CD8-positive, alpha-beta memory T cell (primary cell): ENCODE measurements around the gene KCNJ12. TPM values are rescaled to one million over a fixed set of nuclear protein-coding genes. Genes with fewer than 3 reads are reported as not detected.

Experiments used
- CTCF ChIA-PET: fragments of 350-600 bp; sonication (Branson Sonifier 250); formaldehyde crosslinking; loops from one replicate; lab custom pipeline; 2021; ENCODE audit warnings: antibody characterized with exemption; lab: Charles Lee
- POLR2A ChIA-PET: fragments of 350-600 bp; sonication (Branson Sonifier 250); formaldehyde crosslinking; loops from one replicate; lab custom pipeline; 2021; ENCODE audit warnings: antibody characterized with exemption; lab: Charles Lee
- DNase-seq, 5 donors: peaks; one replicate each; pipeline versions ENCODE4 v3.0.0 to v3.0.0-alpha.2; 2020 to 2022; ENCODE audit warnings: mixed read lengths in 1 of 5
- H3K27ac ChIP-seq: one replicate; pipeline ENCODE4 v1.7.0; 2013; ENCODE audit warnings: low read depth, mild to moderate bottlenecking, low read length, moderate library complexity
- H3K27me3 ChIP-seq: 2 replicates; pipeline ENCODE4 v1.7.0; 2013; ENCODE audit warnings: low read length, mild to moderate bottlenecking; ENCODE audit not compliant: insufficient read depth, poor library complexity, severe bottlenecking
- H3K36me3 ChIP-seq: 2 replicates; pipeline ENCODE4 v1.7.0; 2013; ENCODE audit warnings: mild to moderate bottlenecking, low read length, moderate library complexity; ENCODE audit not compliant: insufficient read depth
- H3K4me1 ChIP-seq: 2 replicates; pipeline ENCODE4 v1.7.0; 2013; ENCODE audit warnings: mild to moderate bottlenecking, low read length, moderate library complexity; ENCODE audit not compliant: insufficient read depth
- H3K4me3 ChIP-seq: 2 replicates; pipeline ENCODE4 v1.7.0; 2013; ENCODE audit warnings: mild to moderate bottlenecking, low read length
- H3K9me3 ChIP-seq: 2 replicates; pipeline ENCODE4 v1.7.0; 2013; ENCODE audit warnings: mild to moderate bottlenecking, low read length
- H3K27ac Mint-ChIP-seq, 8 donors: one replicate each; pipeline ENCODE4 v1.8.0; 2020 to 2021; ENCODE audit warnings: mixed read lengths in 8 of 8, mild to moderate bottlenecking in 6 of 8, inconsistent platforms in 3 of 8, moderate library complexity in 3 of 8
- H3K27me3 Mint-ChIP-seq, 2 donors: one replicate each; pipeline ENCODE4 v1.8.0; 2020 to 2021; ENCODE audit warnings: mixed read lengths in 2 of 2, mild to moderate bottlenecking in 1 of 2, moderate library complexity in 1 of 2
- H3K36me3 Mint-ChIP-seq, 3 donors: one replicate each; pipeline ENCODE4 v1.8.0; 2020 to 2021; ENCODE audit warnings: mixed read lengths in 3 of 3, inconsistent platforms in 1 of 3, mild to moderate bottlenecking in 1 of 3
- H3K4me1 Mint-ChIP-seq, 3 donors: one replicate each; pipeline ENCODE4 v1.8.0; 2020 to 2021; ENCODE audit warnings: mixed read lengths in 3 of 3, inconsistent platforms in 1 of 3, mild to moderate bottlenecking in 1 of 3
- H3K4me3 Mint-ChIP-seq, 7 donors: one replicate each; pipeline ENCODE4 v1.8.0; 2020 to 2021; ENCODE audit warnings: mixed read lengths in 7 of 7, mild to moderate bottlenecking in 6 of 7, moderate library complexity in 4 of 7, inconsistent platforms in 2 of 7
- H3K9me3 Mint-ChIP-seq, 5 donors: one replicate each; pipeline ENCODE4 v1.8.0; 2020 to 2022; ENCODE audit warnings: mixed read lengths in 5 of 5, mild to moderate bottlenecking in 3 of 5, moderate library complexity in 2 of 5, inconsistent platforms in 1 of 5
- polyA plus RNA-seq: library from polyadenylated mRNA; unstranded; fragments of 300-500 nt; fragmentation: Illumina TruSeq; gene quantifications from one replicate; pipeline ENCODE4 v1.2.3, GENCODE V29; 2021
- total RNA-seq, 2 experiments: library from RNA; stranded (reverse); gene quantifications; one replicate each; pipeline ENCODE4 v1.2.3, GENCODE V29; 2021

The KCNJ12 gene
- total and polyA plus RNA-seq, 3 experiments from 2014 or later, result not detected

DNA sequence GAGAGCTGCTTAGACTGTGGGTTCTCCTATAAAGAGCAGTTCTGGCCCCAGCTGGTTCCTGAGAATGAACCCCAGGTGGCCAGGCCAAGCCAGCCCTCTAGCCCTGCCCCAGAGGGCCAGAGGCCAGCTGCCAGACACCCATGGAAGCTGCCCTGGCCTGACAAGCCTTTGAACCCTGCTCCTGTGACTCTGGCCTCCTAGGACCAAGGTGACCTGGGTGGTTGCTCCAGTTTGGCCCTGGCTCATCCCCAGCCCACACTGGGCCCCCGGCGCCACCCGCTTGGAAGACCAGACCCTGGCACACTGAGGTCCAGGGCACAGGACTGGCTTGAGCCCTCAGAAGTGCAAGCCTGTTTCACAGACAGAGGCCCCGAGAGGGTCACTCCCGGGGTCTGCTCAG, 6.8 kb upstream of the KCNJ12 start:
- Mint-ChIP-seq H3K9me3 (no peaks in the 10 kb centered on the region), H3K27ac (no peak overlapping the region), H3K36me3 (peaks cover 0 to 2% (median 0%) of the 10 kb centered on the region in 3 donors), H3K4me3 (no peak overlapping the region), H3K4me1 (no peaks in the 10 kb centered on the region), H3K27me3 (peaks cover 6 to 11% of the 10 kb centered on the region in 2 donors)
- H3K27me3 ChIP-seq, result no peaks in the 10 kb centered on the region
- H3K36me3 ChIP-seq, result no peaks in the 10 kb centered on the region
- no peak overlapping the region for H3K4me3 ChIP-seq
- no peak overlapping the region for H3K27ac ChIP-seq
- H3K9me3 ChIP-seq, result no peaks in the 10 kb centered on the region
- POLR2A ChIA-PET, result no interaction called here
- DNase-seq, result no peak
- H3K4me1 ChIP-seq, result no peaks in the 10 kb centered on the region
- CTCF ChIA-PET, result no interaction called here

DNA sequence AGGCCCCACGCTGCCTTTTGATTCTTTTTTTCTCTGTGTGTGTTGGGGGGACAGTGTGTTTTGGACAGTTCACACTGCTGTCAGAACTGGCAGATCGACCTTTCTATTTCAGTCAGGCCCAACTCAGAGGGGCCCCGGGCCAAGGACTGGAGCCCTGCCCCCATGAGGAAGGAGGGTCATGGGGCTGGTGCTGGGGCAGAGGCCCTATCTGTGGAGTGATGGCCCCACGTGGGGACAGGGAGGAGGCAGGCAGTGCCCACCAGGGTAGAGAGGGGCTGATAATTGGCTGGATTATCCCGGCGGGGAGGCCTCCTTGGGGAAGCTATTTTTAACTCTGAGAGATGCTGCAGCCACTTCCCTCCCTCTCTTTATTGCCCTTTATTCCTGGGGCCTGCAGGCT, 5.7 kb upstream of the KCNJ12 start:
- POLR2A ChIA-PET, result no interaction called here
- Mint-ChIP-seq H3K27me3 (peaks cover 15 to 20% of the 10 kb centered on the region in 2 donors), H3K4me1 (peaks cover 0 to under 1% (median 0%) of the 10 kb centered on the region in 3 donors), H3K9me3 (no peaks in the 10 kb centered on the region), H3K4me3 (no peak overlapping the region), H3K27ac (no peak overlapping the region), H3K36me3 (peaks cover 0 to 2% (median 0%) of the 10 kb centered on the region in 3 donors)
- H3K27ac ChIP-seq, result no peak overlapping the region
- H3K4me3 ChIP-seq, result no peak overlapping the region
- H3K27me3 ChIP-seq, result no peaks in the 10 kb centered on the region
- CTCF ChIA-PET, result no interaction called here
- no peaks in the 10 kb centered on the region for H3K9me3 ChIP-seq
- H3K36me3 ChIP-seq, result no peaks in the 10 kb centered on the region
- DNase-seq, result no peak
- H3K4me1 ChIP-seq, result no peaks in the 10 kb centered on the region

DNA sequence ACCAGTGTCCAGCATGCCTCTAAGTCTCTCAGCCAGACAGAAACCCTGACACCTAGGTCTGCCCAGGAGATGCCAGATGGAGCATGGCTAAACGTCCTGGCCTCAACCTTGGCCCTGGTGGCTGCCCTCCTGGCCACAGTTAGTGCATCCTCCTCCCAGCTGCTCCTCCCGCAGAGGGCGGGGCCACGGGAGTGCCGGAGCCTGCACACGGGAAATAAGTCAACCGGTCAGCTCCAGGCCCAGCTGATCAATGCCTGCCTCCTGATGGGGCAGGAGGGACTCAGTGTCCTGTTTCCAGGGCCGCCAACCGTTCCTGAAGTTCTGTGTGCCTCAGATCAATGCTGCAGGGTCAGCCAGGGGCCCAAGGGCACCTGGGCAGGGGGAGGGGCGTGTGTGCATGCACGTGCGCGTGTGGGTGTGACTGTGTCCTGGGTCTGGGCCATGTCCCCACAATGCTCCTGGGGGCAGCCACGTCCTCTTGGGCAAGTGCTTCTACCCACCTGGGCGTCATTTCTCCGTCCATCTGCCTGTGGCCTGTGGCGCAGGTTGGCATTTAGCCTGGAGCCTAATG, 4.6 kb upstream of the KCNJ12 start:
- POLR2A ChIA-PET, result no interaction called here
- no peaks in the 10 kb centered on the region for H3K27me3 ChIP-seq
- no peaks in the 10 kb centered on the region for H3K9me3 ChIP-seq

DNA sequence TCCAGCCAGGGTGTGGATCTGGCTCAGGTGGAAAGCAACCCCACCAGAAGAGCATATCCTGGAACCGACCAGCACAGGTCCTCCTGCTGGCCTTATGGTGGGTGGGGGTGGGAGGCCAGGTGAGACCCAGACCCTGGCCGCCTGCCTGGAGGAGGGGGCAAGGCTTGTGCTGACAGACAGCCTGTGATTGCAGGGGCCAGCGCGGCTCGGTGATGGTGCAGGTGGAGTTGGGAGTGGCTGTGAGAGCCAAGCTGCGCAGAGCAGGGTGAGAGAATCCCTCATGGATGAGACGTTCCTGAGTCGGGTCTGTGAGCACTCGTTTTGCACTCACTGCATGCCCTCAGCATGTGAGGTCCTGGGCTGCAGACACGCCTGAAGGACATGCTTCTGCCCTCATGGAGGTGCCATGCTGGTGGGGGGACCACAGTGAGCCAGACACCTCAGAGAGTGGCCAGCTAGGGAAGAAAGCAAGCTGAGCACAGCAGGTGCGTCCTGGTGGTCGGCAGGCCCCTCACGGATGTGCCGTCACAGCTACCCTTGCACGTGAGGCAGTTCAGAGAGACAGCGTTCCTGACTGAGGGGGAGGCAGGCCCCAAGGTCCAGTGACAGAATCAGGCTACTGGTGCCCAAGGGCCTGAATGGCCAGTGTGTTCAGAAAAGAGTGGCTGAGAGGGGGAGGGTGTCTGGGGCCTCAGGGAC, 3.8 kb upstream of the KCNJ12 start:
- Histone ChIP-seq H3K27me3 (no peaks in the 10 kb centered on the region), H3K4me1 (peaks cover 5% of the 10 kb centered on the region), H3K9me3 (no peaks in the 10 kb centered on the region), H3K27ac (no peak overlapping the region), H3K36me3 (no peaks in the 10 kb centered on the region), H3K4me3 (no peak overlapping the region)
- Mint-ChIP-seq H3K4me3 (no peak overlapping the region), H3K27ac (peak overlapping the region in 1 of 8 donors; percentile 56), H3K4me1 (peaks cover 0 to 13% (median 7%) of the 10 kb centered on the region in 3 donors), H3K36me3 (peaks cover 0 to 2% (median 0%) of the 10 kb centered on the region in 3 donors), H3K9me3 (no peaks in the 10 kb centered on the region), H3K27me3 (peaks cover 22 to 25% of the 10 kb centered on the region in 2 donors)
- ChIA-PET CTCF (no interaction called here), POLR2A (no interaction called here)
- DNase-seq, result no peak

More for the DNA sequence above, 4.6 kb upstream of the KCNJ12 start:
- H3K4me1 Mint-ChIP-seq, result peaks cover 0 to 8% (median 7%) of the 10 kb centered on the region in 3 donors
- Histone ChIP-seq H3K4me1 (no peaks in the 10 kb centered on the region), H3K36me3 (no peaks in the 10 kb centered on the region), H3K4me3 (no peak overlapping the region), H3K27ac (no peak overlapping the region)
- peaks cover 0 to 2% (median 0%) of the 10 kb centered on the region in 3 donors for H3K36me3 Mint-ChIP-seq
- H3K9me3 Mint-ChIP-seq, result no peaks in the 10 kb centered on the region
- no peak for DNase-seq
- no peak overlapping the region for H3K4me3 Mint-ChIP-seq
- CTCF ChIA-PET, result no interaction called here
- H3K27me3 Mint-ChIP-seq, result peaks cover 19 to 25% of the 10 kb centered on the region in 2 donors
- H3K27ac Mint-ChIP-seq, result no peak overlapping the region

DNA sequence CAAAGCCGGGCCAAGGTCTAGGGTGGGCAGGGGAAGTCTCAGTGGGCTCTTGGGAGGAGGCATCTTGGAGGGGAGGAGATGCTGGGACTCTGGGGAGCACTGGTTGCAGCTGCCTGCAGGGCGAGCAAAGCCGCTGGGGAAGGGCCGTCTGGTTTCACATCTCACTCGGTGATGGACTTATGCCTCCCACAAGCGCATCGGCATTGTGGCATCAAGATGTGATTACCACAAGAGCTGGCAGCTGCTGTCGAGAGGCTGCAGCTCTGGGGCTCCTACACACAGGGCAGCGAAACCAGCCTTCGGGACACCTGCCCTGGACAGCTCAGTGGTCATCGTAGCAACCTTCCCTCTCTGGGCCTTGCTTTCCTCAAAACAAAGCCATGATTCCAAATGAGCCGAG, 3.1 kb upstream of the KCNJ12 start:
- peaks cover 24 to 30% of the 10 kb centered on the region in 2 donors for H3K27me3 Mint-ChIP-seq
- no peak overlapping the region for H3K27ac Mint-ChIP-seq
- Histone ChIP-seq H3K4me3 (no peak overlapping the region), H3K27ac (no peak overlapping the region), H3K9me3 (no peaks in the 10 kb centered on the region), H3K36me3 (no peaks in the 10 kb centered on the region), H3K4me1 (peaks cover 6% of the 10 kb centered on the region), H3K27me3 (no peaks in the 10 kb centered on the region)
- CTCF ChIA-PET, result no interaction called here
- H3K9me3 Mint-ChIP-seq, result no peaks in the 10 kb centered on the region
- H3K4me3 Mint-ChIP-seq, result peak overlapping the region in 1 of 7 donors; percentile 69
- peaks cover 2 to 18% (median 7%) of the 10 kb centered on the region in 3 donors for H3K4me1 Mint-ChIP-seq
- POLR2A ChIA-PET, result no interaction called here
- DNase-seq, result no peak
- H3K36me3 Mint-ChIP-seq, result peaks cover 0 to 2% (median 0%) of the 10 kb centered on the region in 3 donors

DNA sequence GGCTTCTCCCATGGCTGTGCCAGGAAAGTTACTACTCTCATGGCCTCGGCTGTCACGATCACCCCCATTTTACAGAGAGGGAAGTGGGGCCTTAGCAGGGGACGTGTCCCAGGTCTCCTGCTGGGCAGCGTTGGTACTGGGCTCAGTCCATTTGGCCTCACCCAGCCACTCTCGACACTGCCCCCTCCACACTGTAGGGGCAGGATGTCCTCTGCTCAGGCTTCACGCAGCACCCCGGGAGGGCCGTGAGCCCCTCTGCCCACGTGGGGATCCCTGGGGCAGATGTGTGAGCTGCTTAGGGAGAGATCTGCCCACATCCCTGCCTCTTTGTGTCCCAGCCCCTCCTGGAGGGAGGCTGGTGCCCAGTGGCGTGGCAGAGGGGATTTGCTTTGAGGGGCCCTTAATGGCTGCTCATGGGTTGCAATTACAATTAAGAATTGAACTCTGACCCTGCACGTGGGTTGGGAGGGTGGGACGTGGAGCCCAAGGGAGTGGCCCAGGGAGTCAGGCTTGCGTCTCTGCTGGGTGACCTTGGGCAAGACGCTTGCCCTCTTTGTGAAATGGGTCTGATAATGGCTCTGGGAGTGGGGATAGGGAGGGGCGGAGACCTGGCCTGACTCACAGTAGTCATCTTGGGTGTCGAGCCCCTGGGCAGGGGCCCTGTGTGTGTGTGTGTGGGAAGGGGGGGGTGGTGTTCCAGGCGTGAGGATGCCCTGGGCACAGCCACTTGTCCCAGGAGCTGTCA, 2.3 kb upstream of the KCNJ12 start:
- Mint-ChIP-seq H3K4me1 (peaks cover 2 to 18% (median 7%) of the 10 kb centered on the region in 3 donors), H3K27ac (no peak overlapping the region), H3K4me3 (no peak overlapping the region), H3K27me3 (peaks cover 24 to 30% of the 10 kb centered on the region in 2 donors), H3K9me3 (no peaks in the 10 kb centered on the region), H3K36me3 (peaks cover 0 to 2% (median 0%) of the 10 kb centered on the region in 3 donors)
- no peaks in the 10 kb centered on the region for H3K27me3 ChIP-seq
- no peaks in the 10 kb centered on the region for H3K9me3 ChIP-seq
- no peak overlapping the region for H3K4me3 ChIP-seq
- CTCF ChIA-PET, result no interaction called here
- POLR2A ChIA-PET, result no interaction called here
- no peak overlapping the region for H3K27ac ChIP-seq
- DNase-seq, result no peak
- H3K36me3 ChIP-seq, result no peaks in the 10 kb centered on the region
- H3K4me1 ChIP-seq, result peaks cover 6% of the 10 kb centered on the region

DNA sequence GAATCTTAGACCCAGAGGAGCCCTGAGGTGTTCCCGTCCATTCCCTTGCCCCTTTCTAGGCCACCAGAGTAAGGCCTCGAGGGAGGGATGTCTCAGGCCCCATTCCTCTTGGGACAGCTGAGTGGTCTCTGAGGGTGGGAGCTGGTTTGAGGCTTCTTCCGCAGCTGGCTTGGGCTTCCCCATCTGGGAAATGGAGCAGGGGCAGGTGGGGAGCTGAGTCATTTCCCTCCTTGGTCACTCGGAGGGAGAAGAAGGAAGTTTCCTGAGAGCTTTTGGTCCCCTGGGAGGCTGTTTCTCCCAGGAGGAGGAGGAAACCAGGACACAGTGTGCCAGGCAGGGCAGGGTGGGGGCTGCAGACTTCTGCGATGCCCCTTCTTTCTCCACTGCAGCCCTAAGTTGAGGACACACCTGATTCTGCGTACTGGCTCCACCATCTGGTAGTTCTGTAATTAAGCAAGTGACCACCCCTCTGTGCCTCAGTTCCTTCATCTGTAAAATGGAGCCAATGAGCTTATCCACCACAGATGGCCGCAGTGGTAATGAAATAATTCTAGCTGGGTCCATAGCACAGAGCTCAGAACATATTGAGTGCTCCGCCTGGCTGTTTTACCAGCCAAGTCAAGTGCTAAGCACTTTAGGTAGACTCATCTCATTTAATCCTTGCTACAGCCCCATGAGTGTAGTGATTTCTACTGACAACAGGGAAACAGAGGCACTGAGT, 1.6 kb upstream of the KCNJ12 start:
- Mint-ChIP-seq H3K9me3 (no peaks in the 10 kb centered on the region), H3K36me3 (peaks cover 0 to 2% (median 0%) of the 10 kb centered on the region in 3 donors), H3K27me3 (peaks cover 24 to 32% of the 10 kb centered on the region in 2 donors), H3K4me1 (peaks cover 2 to 18% (median 7%) of the 10 kb centered on the region in 3 donors), H3K27ac (peak overlapping the region in 1 of 8 donors; percentile 50), H3K4me3 (no peak overlapping the region)
- ChIA-PET CTCF (no interaction called here), POLR2A (no interaction called here)
- Histone ChIP-seq H3K4me3 (no peak overlapping the region), H3K9me3 (no peaks in the 10 kb centered on the region), H3K4me1 (peaks cover 6% of the 10 kb centered on the region), H3K27ac (no peak overlapping the region), H3K36me3 (no peaks in the 10 kb centered on the region), H3K27me3 (no peaks in the 10 kb centered on the region)
- no peak for DNase-seq
